HCT116 (cell line): ENCODE measurements around the gene RPL7A. TPM values are rescaled to one million over a fixed set of nuclear protein-coding genes. Genes with fewer than 3 reads are reported as not detected.
"Not testable (repeated sequence)": the region's sequence is repeated elsewhere in the genome, so short reads cannot be mapped to it uniquely, and the experiment has no call there.

ENCODE experiments used
- ATAC-seq: fragments of 200-7000 bp; cut with Tn5 transposase; 2 replicates; pipeline ENCODE4 v1.9.1; 2020; ENCODE audit warnings: mild to moderate bottlenecking, moderate library complexity
- BruUV-seq: library from RNA; stranded (reverse); fragments of 400-500 nt; replicated peaks from 2 replicates; lab custom pipeline; 2021; lab: Mats Ljungman, UMichigan
- CTCF ChIA-PET: fragments of 300-600 bp; sonication (Branson Sonifier 250); formaldehyde crosslinking; loops from one replicate; lab custom pipeline; 2021; ENCODE audit warnings: antibody characterized with exemption; lab: Charles Lee
- POLR2A ChIA-PET: fragments of 300-600, 350-600 bp; sonication (Branson Sonifier 250); formaldehyde crosslinking; loops from one replicate; lab custom pipeline; 2021; ENCODE audit warnings: antibody characterized with exemption; lab: Charles Lee
- RAD21 ChIA-PET, 2 experiments: fragments of 300-600 bp; sonication (Branson Sonifier 250); formaldehyde crosslinking; loops; one replicate each; lab custom pipeline; 2023; ENCODE audit warnings: low total read pairs in 2 of 2; ENCODE audit not compliant: uncharacterized antibody in 2 of 2, unreplicated experiment in 2 of 2, low non-redundant PET in 1 of 2; lab: Charles Lee
- DNase-seq: peaks from one replicate; pipeline ENCODE4 v3.0.0-alpha.2; 2010; ENCODE audit warnings: low read depth, low spot score
- H2AFZ ChIP-seq: fragments of 200-600 bp; shearing (Covaris generic), sonication (generic); 2 replicates; pipeline ENCODE4 v1.6.1; 2017; ENCODE audit warnings: low read depth, mixed run types, mixed read lengths, antibody characterized with exemption, low read length; ENCODE audit not compliant: poor library complexity, severe bottlenecking
- H3K27ac ChIP-seq: 2 replicates; pipeline ENCODE4 v1.5.1; 2012; ENCODE audit warnings: low read depth, low read length
- H3K27me3 ChIP-seq: fragments of 200-600 bp; sonication (generic); 2 replicates; pipeline ENCODE4 v1.6.1; 2016; ENCODE audit warnings: mixed run types, low read length, mixed read lengths; ENCODE audit not compliant: insufficient read depth
- H3K36me3 ChIP-seq, 2 experiments: fragments of 200-500 bp in 1 of 2; fragments of 200-600 bp in 1 of 2; sonication (Bioruptor generic) in 1 of 2; sonication (generic) in 1 of 2; 2 replicates each; pipeline versions ENCODE4 v1.5.1 to v1.6.1; 2014 to 2016; ENCODE audit warnings: low read length in 2 of 2, inconsistent platforms in 1 of 2, mixed read lengths in 1 of 2, mixed run types in 1 of 2; ENCODE audit not compliant: insufficient read depth in 2 of 2, control insufficient read depth in 1 of 2
- H3K4me1 ChIP-seq, 2 experiments: fragments of 200-600 bp in 1 of 2; sonication (generic) in 1 of 2; 2 replicates each; pipeline versions ENCODE4 v1.5.1 to v1.6.1; 2012 to 2017; ENCODE audit warnings: low read length in 2 of 2, inconsistent platforms in 1 of 2, mild to moderate bottlenecking in 1 of 2, mixed read lengths in 1 of 2, mixed run types in 1 of 2, moderate library complexity in 1 of 2; ENCODE audit not compliant: insufficient read depth in 2 of 2, control insufficient read depth in 1 of 2
- H3K4me2 ChIP-seq: fragments of 200-600 bp; sonication (generic); 2 replicates; pipeline ENCODE4 v1.6.1; 2017; ENCODE audit warnings: mixed run types, low read length, mixed read lengths
- H3K4me3 ChIP-seq, 2 experiments: fragments of 200-600 bp in 1 of 2; sonication (generic) in 1 of 2; replicated peaks in 1 of 2; 2 replicates each; pipeline ENCODE4 v1.5.1; 2011 to 2016; ENCODE audit warnings: low read length in 2 of 2, control low read depth in 1 of 2, low read depth in 1 of 2, mild to moderate bottlenecking in 1 of 2, mixed read lengths in 1 of 2, mixed run types in 1 of 2
- H3K79me2 ChIP-seq: fragments of 200-600 bp; sonication (generic); 2 replicates; pipeline ENCODE4 v1.6.1; 2017; ENCODE audit warnings: mild to moderate bottlenecking, mixed run types, low read length, moderate library complexity, mixed read lengths; ENCODE audit not compliant: insufficient read depth
- H3K9ac ChIP-seq: fragments of 200-600 bp; sonication (generic); 2 replicates; pipeline ENCODE4 v1.6.1; 2016; ENCODE audit warnings: low read length, mixed read lengths
- H3K9me2 ChIP-seq: fragments of 200-600 bp; sonication (generic), shearing (Covaris generic); 2 replicates; pipeline ENCODE4 v1.6.1; 2017; ENCODE audit warnings: mixed run types, mild to moderate bottlenecking, moderate library complexity; ENCODE audit not compliant: insufficient read depth
- H3K9me3 ChIP-seq, 2 experiments: fragments of 200-500 bp in 1 of 2; fragments of 200-600 bp in 1 of 2; sonication (Bioruptor generic) in 1 of 2; sonication (generic) in 1 of 2; 2 replicates each; pipeline ENCODE4 v1.6.1; 2014 to 2017; ENCODE audit warnings: low read length in 2 of 2, mixed read lengths in 2 of 2, inconsistent platforms in 1 of 2, low read depth in 1 of 2, mild to moderate bottlenecking in 1 of 2, mixed run types in 1 of 2, moderate library complexity in 1 of 2; ENCODE audit not compliant: control insufficient read depth in 1 of 2, insufficient read depth in 1 of 2
- H4K20me1 ChIP-seq: fragments of 200-600 bp; sonication (generic), shearing (Covaris generic); 2 replicates; pipeline ENCODE4 v1.6.1; 2017; ENCODE audit warnings: mixed run types, mild to moderate bottlenecking, moderate library complexity; ENCODE audit not compliant: insufficient read depth
- CEBPB ChIP-seq: IDR thresholded peaks from 2 replicates; pipeline ENCODE4 v1.6.1; 2012; ENCODE audit warnings: low read depth
- ELF1 ChIP-seq: IDR thresholded peaks from 2 replicates; pipeline ENCODE4 v1.6.1; 2012; ENCODE audit warnings: low read depth, borderline replicate concordance
- EZH2phosphoT487 ChIP-seq: fragments of 200-600 bp; IDR thresholded peaks from 2 replicates; pipeline ENCODE4 v1.6.1; 2018; ENCODE audit warnings: antibody characterized with exemption, borderline replicate concordance
- FOSL1 ChIP-seq: IDR thresholded peaks from 2 replicates; pipeline ENCODE4 v1.6.1; 2012; ENCODE audit warnings: low read depth
- MAX ChIP-seq: IDR thresholded peaks from 2 replicates; pipeline ENCODE4 v1.6.1; 2012
- POLR2A ChIP-seq: IDR thresholded peaks from 2 replicates; pipeline ENCODE4 v1.7.0; 2011; ENCODE audit warnings: borderline replicate concordance; ENCODE audit not compliant: insufficient read depth, insufficient read length; ENCODE audit errors: extremely low read depth
- POLR2AphosphoS5 ChIP-seq: IDR thresholded peaks from 2 replicates; pipeline ENCODE4 v1.6.1; 2011; ENCODE audit warnings: mild to moderate bottlenecking, low read depth, low read length, moderate library complexity
- RAD21 ChIP-seq: IDR thresholded peaks from 2 replicates; pipeline ENCODE4 v1.6.1; 2012; ENCODE audit warnings: low read depth, mild to moderate bottlenecking
- SIN3A ChIP-seq: IDR thresholded peaks from 2 replicates; pipeline ENCODE4 v1.6.1; 2012; ENCODE audit warnings: low read depth
- SP1 ChIP-seq: IDR thresholded peaks from 2 replicates; pipeline ENCODE4 v1.6.1; 2012; ENCODE audit warnings: low read depth
- SRF ChIP-seq: IDR thresholded peaks from 2 replicates; pipeline ENCODE4 v1.6.1; 2012; ENCODE audit warnings: low read depth
- TCF7L2 ChIP-seq: IDR thresholded peaks from 2 replicates; pipeline ENCODE4 v1.7.0; 2011; ENCODE audit warnings: borderline replicate concordance, inconsistent platforms; ENCODE audit not compliant: insufficient read depth, insufficient read length; ENCODE audit errors: extremely low read depth
- YY1 ChIP-seq: IDR thresholded peaks from 2 replicates; pipeline ENCODE4 v1.6.1; 2011; ENCODE audit warnings: low read length, low read depth, moderate library complexity, mild to moderate bottlenecking; ENCODE audit not compliant: insufficient replicate concordance; ENCODE audit errors: extremely low read depth
- ZBTB33 ChIP-seq: IDR thresholded peaks from 2 replicates; pipeline ENCODE4 v1.6.1; 2011; ENCODE audit warnings: mild to moderate bottlenecking, low read length, moderate library complexity; ENCODE audit not compliant: insufficient replicate concordance; ENCODE audit errors: extremely low read depth
- ZFX ChIP-seq: fragments of 450-650 bp; IDR thresholded peaks from 2 replicates; pipeline ENCODE4 v1.6.1; 2017
- intact Hi-C: fragments of 100-400 bp; cut with micrococcal nuclease; formaldehyde crosslinking; loops from 2 replicates; pipeline ENCODE4 v1.10.0; 2022
- total RNA-seq: library from RNA; stranded (reverse); gene quantifications from one replicate; pipeline ENCODE4 v1.2.1, GENCODE V29; 2021; ENCODE audit not compliant: unreplicated experiment

RPL7A gene
- total RNA-seq, 1 experiment from 2014 or later: 2,837 TPM

DNA sequence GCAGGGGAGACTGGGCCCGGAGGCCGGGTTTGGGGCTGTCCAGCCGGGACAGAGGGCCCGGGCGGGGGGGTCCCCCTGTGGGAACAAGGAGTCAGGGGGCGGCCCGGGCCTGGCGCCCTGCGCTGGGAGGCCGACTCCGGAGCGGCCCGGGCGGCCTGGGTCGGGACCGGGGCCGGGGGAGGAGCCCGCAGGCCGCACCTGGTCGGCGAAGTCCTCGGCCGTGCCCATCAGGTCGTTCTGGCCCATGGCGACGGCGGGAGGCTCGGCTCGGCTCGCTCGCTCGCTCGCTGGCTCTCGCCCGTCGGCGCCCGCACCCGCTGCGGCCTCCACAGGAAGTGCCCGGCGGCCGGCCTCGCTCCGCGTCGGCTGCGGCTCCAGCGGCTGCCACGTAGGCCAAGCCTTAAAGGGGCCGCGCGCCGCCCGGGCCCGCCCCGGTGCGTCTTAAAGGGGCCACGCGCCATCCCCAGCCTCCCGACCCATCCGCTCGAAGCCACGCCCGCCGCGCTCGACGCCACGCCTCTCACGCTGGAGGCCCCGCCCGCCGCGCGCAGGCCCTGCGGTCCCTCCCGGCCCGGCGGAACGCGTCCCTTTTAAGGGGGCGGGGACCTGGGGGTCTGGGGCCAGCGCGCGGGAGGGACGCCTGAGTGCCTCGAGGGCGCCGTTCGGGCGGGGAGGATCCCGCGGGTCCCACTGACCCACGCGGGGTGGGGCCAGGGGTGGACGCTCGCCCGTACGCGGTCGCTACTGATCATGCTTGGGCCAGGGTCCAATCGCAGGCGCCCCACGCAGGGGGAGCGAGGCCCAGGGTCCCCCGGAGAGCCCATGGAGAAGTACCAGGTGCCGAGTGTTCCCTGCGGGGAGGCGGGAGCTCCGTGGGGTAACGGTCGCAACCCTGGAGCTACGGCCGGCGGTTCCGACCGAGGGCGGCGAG is 28.0 kb downstream of the RPL7A start, which contains the start of the genes STKLD1 and SURF4:
Gene STKLD1, plus strand, starts transcription at position 643 of the 931 bp plus-strand sequence. Its CDS starts 108 bp downstream, at position 751.
Gene SURF4, minus strand, starts transcription at position 337 of the 931 bp plus-strand sequence. Its CDS starts 91 bp downstream, at position 246.
- POLR2A ChIA-PET: interaction anchor here (1.7 to 2.7 kb wide), 2 partner anchors 20 to 28 kb away, joined by 7 to 15 read pairs; partner anchors contain the start of genes MED22, RPL7A, SURF1 and SURF2
- peaks cover 6 to 14% of the 10 kb centered on the region in 2 experiments; a peak in 3 of 4 replicates for H3K36me3 ChIP-seq

DNA sequence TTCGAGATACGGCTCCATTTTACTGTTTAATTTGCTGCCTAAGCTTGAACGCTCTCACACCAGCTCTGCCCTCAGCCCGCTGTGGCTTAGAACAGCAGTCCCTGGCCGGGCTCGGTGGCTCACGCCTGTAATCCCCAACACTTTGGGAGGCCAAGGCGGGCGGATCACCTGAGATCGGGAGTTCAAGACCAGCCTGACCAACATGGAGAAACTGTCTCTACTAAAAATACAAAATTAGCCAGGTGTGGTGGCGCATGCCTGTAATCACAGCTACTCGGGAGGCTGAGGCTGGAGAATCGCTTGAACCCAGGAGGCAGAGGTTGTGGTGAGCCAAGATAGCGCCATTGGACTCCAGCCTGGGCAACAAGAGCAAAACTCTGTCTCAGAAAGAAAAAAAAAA is 29.3 kb downstream of the RPL7A start:
- H2AFZ ChIP-seq, H4K20me1 ChIP-seq, H3K36me3 ChIP-seq, H3K27me3 ChIP-seq, H3K27ac ChIP-seq, H3K9ac ChIP-seq, H3K9me2 ChIP-seq, DNase-seq, BruUV-seq, H3K4me3 ChIP-seq, ATAC-seq, H3K9me3 ChIP-seq, intact Hi-C loops: not testable (repeated sequence)
- Histone ChIP-seq H3K4me2 (peak overlapping the region; percentile 55; the same call in 1 of the 2 replicates), H3K79me2 (peaks cover 36% of the 10 kb centered on the region), H3K4me1 (peaks cover 21 to 29% of the 10 kb centered on the region in 2 experiments)
- CTCF ChIA-PET: interaction anchor here (0.7 to 1.5 kb wide), 4 partner anchors 37 to 352 kb away, joined by 3 read pairs; no protein-coding TSS in a partner anchor
- POLR2A ChIA-PET: interaction anchor here (0.8 to 2.7 kb wide), 2 partner anchors 29 to 102 kb away, joined by 3 to 15 read pairs; partner anchors contain the start of genes MED22, RPL7A and SLC2A6
- RAD21 ChIA-PET: interaction anchor here in 1 of 2 experiments (0.5 kb wide), 1 partner anchor 180 kb away, joined by 3 read pairs; no protein-coding TSS in a partner anchor

More for the DNA sequence above, 28.0 kb downstream of the RPL7A start, which contains the start of the genes STKLD1 and SURF4:
- no peaks in the 10 kb centered on the region for H3K9me3 ChIP-seq
- H2AFZ ChIP-seq: no peak within 1 kb of the TSS
- H4K20me1 ChIP-seq: 0 out of 2 replicates have a peak, but pooled peaks cover 9% of the 10 kb centered on the region
- H3K9me2 ChIP-seq: no peaks in the 10 kb centered on the region
- peak within 1 kb of the TSS; percentile 91 for H3K27ac ChIP-seq
- H3K9ac ChIP-seq: peak within 1 kb of the TSS; percentile 94
- no TSS peak for BruUV-seq
- H3K27me3 ChIP-seq: no peaks in the 10 kb centered on the region
- peak within 1 kb of the TSS; percentile 76 for H3K4me2 ChIP-seq
- peaks cover 49% of the 10 kb centered on the region for H3K79me2 ChIP-seq
- peaks cover 21 to 29% of the 10 kb centered on the region in 2 experiments for H3K4me1 ChIP-seq
- peak within 1 kb of the TSS; percentile 59 to 95 for H3K4me3 ChIP-seq
- peak; percentile 90 for DNase-seq
- peak; percentile 63; the same call in 1 of the 2 replicates for TF ChIP-seq SIN3A
- TF ChIP-seq YY1: peak; percentile 51
- TF ChIP-seq EZH2phosphoT487: no peak
- no peak for TF ChIP-seq FOSL1
- peak; percentile 87 for TF ChIP-seq SP1
- TF ChIP-seq MAX: peak; percentile 96
- TF ChIP-seq ZFX: peak; percentile 98
- peak; percentile 45; the same call in 1 of the 2 replicates for TF ChIP-seq SRF
- no peak for TF ChIP-seq ZBTB33
- TF ChIP-seq ELF1: no peak
- no peak for TF ChIP-seq CEBPB
- peak; percentile 94 for TF ChIP-seq POLR2AphosphoS5
- no peak for TF ChIP-seq RAD21
- peak; percentile 76 for TF ChIP-seq POLR2A
- TF ChIP-seq TCF7L2: peak; percentile 95
- TF ChIP-seq, all 23 proteins: peak for 9
- peak; percentile 93 for ATAC-seq
- CTCF ChIA-PET: no interaction called here
- intact Hi-C loops: no loop called here
- RAD21 ChIA-PET: no interaction called here
